ENCODE results near the gene DCUN1D1. TPM values are rescaled to one million over a fixed set of nuclear protein-coding genes. Genes with fewer than 3 reads are reported as not detected.

Gene DCUN1D1
- total RNA-seq, 1 experiment from 2014 or later = 99.3 TPM

DNA sequence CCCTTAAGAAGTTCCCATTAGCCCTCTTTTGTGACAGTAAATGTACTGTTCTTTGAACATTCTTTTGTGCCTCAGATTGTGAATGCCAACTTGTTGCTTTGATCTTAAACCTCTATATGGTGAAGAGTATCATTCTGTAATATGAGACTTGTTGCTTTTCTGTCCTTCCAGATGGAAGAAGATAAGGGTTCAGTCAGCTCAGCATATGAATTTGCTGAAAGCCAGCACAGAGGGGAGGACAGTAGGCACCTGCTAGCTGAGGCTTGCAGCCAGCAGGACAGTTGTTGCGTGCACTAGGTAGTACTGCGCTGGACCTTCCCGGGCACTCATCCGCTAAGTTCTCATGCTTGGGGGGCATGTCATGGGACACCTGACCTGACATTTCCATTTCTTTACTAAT is 74.7 kb downstream of the DCUN1D1 start:
- no TSS peak for BruUV-seq (replicated peaks)
- TF ChIP-seq, protein P1, sequence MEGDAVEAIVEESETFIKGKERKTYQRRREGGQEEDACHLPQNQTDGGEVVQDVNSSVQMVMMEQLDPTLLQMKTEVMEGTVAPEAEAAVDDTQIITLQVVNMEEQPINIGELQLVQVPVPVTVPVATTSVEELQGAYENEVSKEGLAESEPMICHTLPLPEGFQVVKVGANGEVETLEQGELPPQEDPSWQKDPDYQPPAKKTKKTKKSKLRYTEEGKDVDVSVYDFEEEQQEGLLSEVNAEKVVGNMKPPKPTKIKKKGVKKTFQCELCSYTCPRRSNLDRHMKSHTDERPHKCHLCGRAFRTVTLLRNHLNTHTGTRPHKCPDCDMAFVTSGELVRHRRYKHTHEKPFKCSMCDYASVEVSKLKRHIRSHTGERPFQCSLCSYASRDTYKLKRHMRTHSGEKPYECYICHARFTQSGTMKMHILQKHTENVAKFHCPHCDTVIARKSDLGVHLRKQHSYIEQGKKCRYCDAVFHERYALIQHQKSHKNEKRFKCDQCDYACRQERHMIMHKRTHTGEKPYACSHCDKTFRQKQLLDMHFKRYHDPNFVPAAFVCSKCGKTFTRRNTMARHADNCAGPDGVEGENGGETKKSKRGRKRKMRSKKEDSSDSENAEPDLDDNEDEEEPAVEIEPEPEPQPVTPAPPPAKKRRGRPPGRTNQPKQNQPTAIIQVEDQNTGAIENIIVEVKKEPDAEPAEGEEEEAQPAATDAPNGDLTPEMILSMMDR (IDR thresholded peaks at IDR 0.05; ENCODE audit: unreplicated experiment) = no peak
- no peaks in the 10 kb centered on the region for H3K9me3 Mint-ChIP-seq (ENCODE audit: low read depth, unreplicated experiment)
- CTCF ChIA-PET = no interaction called here
- intact Hi-C loops (cut with micrococcal nuclease; ENCODE audit: unreplicated experiment) = loop anchor here (5.0 kb wide), 1 partner anchor 482 kb away; no protein-coding TSS in a partner anchor
- H3K4me1 Mint-ChIP-seq (ENCODE audit: low read depth, unreplicated experiment) = no peaks in the 10 kb centered on the region
- H3K27ac Mint-ChIP-seq (ENCODE audit: unreplicated experiment) = no peak overlapping the region
- H3K27me3 Mint-ChIP-seq (ENCODE audit: unreplicated experiment) = no peaks in the 10 kb centered on the region
- H3K4me3 Mint-ChIP-seq (ENCODE audit: low read depth, unreplicated experiment) = no peak overlapping the region
- no peaks in the 10 kb centered on the region for H3K36me3 Mint-ChIP-seq (ENCODE audit: insufficient read depth, unreplicated experiment)
- no peak for DNase-seq

DNA sequence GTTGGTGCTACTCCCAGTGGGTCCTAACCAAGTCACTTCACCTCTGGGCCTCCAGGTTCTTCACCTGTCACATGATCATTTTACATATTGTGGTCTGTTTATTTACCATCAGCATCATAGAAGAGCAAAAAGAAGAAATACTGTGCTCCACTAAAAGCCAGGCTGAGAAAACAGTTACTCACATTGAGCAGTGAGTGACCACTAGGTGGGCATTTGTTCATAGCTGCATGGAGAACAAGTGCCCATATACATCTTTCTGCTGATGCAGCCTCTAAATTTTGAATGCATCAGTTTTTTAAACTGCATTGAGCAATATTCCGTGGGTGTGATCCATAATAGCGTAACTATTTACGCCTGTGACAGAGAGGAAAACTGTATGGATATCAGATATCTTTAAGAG is 76.2 kb downstream of the DCUN1D1 start:
- CTCF ChIA-PET = interaction anchor here (0.8 to 1.7 kb wide), 4 partner anchors 9 to 42 kb away, joined by 3 read pairs; no protein-coding TSS in a partner anchor
- Mint-ChIP-seq H3K4me3 (ENCODE audit: low read depth, unreplicated experiment) (no peak overlapping the region), H3K4me1 (ENCODE audit: low read depth, unreplicated experiment) (no peaks in the 10 kb centered on the region), H3K27ac (ENCODE audit: unreplicated experiment) (no peak overlapping the region), H3K36me3 (ENCODE audit: insufficient read depth, unreplicated experiment) (no peaks in the 10 kb centered on the region), H3K9me3 (ENCODE audit: low read depth, unreplicated experiment) (no peaks in the 10 kb centered on the region), H3K27me3 (ENCODE audit: unreplicated experiment) (no peaks in the 10 kb centered on the region)
- TF ChIP-seq, protein P1 (IDR thresholded peaks at IDR 0.05; ENCODE audit: unreplicated experiment) = peak; percentile 54
- no TSS peak for BruUV-seq (replicated peaks)
- intact Hi-C loops (cut with micrococcal nuclease; ENCODE audit: unreplicated experiment) = no loop called here
- no peak for DNase-seq

DNA sequence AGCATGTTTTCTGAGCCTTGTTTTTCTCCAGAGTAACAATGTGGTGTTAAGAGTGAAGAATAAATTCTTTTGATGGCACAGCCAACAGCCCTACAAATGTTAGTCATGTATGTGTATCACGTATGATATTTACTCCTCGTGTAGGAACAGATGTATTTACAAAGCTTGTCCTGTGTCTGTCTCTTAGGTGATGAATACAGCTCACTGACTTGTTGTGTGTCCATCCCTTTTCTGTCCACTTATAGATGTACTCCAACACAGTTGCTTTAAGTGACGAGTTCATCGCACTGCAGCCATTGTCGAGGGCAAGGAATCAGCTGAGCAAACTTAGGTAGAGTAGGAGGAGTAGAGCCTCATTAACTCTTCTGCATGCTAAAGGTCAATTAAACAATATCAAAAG is 78.1 kb downstream of the DCUN1D1 start:
- CTCF ChIA-PET = interaction anchor here (0.6 kb wide), 1 partner anchor 32 kb away, joined by 9 read pairs; no protein-coding TSS in a partner anchor
- no peaks in the 10 kb centered on the region for H3K9me3 Mint-ChIP-seq (ENCODE audit: low read depth, unreplicated experiment)
- H3K27ac Mint-ChIP-seq (ENCODE audit: unreplicated experiment) = no peak overlapping the region
- no peak overlapping the region for H3K4me3 Mint-ChIP-seq (ENCODE audit: low read depth, unreplicated experiment)
- intact Hi-C loops (cut with micrococcal nuclease; ENCODE audit: unreplicated experiment) = no loop called here
- no peaks in the 10 kb centered on the region for H3K4me1 Mint-ChIP-seq (ENCODE audit: low read depth, unreplicated experiment)
- BruUV-seq (replicated peaks) = no TSS peak
- no peaks in the 10 kb centered on the region for H3K36me3 Mint-ChIP-seq (ENCODE audit: insufficient read depth, unreplicated experiment)
- no peak for DNase-seq
- TF ChIP-seq, protein P1 (IDR thresholded peaks at IDR 0.05; ENCODE audit: unreplicated experiment) = no peak
- H3K27me3 Mint-ChIP-seq (ENCODE audit: unreplicated experiment) = no peaks in the 10 kb centered on the region

DNA sequence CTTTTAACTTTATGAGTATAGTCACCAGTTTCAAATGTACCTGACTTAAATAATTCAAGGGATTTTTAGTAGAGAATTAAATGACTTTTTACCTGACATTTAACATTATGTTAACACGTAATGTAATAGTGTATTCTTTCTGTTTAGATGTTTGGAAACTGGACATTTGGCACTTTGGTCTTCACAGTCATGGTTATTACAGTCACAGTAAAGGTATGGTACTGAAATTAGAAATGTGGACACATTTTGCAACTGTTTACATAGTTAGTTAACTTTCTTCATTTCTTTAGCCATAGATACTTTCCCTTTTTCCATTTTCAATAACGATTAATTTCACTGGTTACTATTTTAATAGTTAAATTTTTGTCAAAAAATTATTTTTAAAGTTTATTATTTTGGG is 83.8 kb downstream of the DCUN1D1 start:
- no TSS peak for BruUV-seq (replicated peaks)
- Mint-ChIP-seq H3K36me3 (ENCODE audit: insufficient read depth, unreplicated experiment) (no peaks in the 10 kb centered on the region), H3K4me3 (ENCODE audit: low read depth, unreplicated experiment) (no peak overlapping the region), H3K4me1 (ENCODE audit: low read depth, unreplicated experiment) (no peaks in the 10 kb centered on the region), H3K9me3 (ENCODE audit: low read depth, unreplicated experiment) (no peaks in the 10 kb centered on the region), H3K27ac (ENCODE audit: unreplicated experiment) (no peak overlapping the region), H3K27me3 (ENCODE audit: unreplicated experiment) (no peaks in the 10 kb centered on the region)
- no peak for DNase-seq
- intact Hi-C loops (cut with micrococcal nuclease; ENCODE audit: unreplicated experiment) = no loop called here
- TF ChIP-seq, protein P1 (IDR thresholded peaks at IDR 0.05; ENCODE audit: unreplicated experiment) = no peak
- CTCF ChIA-PET = interaction anchor here (1.1 kb wide), 1 partner anchor 58 kb away, joined by 3 read pairs; no protein-coding TSS in a partner anchor
